Measurements from ENCODE around the gene KLF4.

DNA sequence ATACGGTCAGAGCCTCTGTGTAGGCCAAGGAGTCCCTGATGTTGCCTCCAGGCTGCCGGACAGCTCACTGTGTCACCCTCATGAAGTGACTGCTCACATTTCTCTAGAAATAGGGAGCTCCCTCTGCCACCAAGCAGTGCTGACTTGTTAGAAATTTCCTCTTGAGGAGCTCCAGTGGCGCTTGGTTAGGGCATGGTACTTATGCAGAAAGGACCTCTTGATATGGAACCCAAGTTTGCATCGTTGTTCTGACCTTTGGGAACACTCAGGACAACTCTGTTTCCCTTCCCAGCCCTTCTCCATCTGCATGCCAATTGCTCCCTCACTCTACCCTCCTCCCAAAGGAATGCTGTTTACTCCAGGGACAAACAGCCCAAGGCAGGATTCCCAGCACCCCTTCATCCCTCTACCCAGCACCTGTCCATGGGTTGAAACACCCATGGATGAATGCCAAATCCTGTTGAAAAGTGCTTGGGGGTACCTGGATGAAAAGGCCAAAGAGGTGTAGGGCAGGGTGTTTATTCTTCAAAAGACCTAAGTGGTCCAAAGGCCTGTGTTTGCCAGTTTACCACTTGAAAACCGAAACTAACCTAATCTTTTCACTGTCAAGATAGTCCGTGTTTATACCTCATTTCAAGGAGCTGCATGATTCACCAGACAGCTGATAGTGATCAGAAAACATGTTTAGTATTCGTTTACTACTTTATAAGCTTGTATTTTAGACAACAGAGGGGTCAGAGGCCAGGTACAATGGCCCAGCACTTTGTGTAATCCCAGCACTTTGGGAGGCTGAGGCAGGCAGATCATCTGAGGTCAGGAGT lies 51.1 kb downstream of the KLF4 start:
- TF ChIP-seq POLR2A (IDR thresholded peaks at IDR 0.05), result no peak
- TF ChIP-seq, protein P1, sequence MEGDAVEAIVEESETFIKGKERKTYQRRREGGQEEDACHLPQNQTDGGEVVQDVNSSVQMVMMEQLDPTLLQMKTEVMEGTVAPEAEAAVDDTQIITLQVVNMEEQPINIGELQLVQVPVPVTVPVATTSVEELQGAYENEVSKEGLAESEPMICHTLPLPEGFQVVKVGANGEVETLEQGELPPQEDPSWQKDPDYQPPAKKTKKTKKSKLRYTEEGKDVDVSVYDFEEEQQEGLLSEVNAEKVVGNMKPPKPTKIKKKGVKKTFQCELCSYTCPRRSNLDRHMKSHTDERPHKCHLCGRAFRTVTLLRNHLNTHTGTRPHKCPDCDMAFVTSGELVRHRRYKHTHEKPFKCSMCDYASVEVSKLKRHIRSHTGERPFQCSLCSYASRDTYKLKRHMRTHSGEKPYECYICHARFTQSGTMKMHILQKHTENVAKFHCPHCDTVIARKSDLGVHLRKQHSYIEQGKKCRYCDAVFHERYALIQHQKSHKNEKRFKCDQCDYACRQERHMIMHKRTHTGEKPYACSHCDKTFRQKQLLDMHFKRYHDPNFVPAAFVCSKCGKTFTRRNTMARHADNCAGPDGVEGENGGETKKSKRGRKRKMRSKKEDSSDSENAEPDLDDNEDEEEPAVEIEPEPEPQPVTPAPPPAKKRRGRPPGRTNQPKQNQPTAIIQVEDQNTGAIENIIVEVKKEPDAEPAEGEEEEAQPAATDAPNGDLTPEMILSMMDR (IDR thresholded peaks at IDR 0.05), result no peak
